ENCODE results near the gene GLIPR2. TPM values are rescaled to one million over a fixed set of nuclear protein-coding genes. Genes with fewer than 3 reads are reported as not detected.
A peak's percentile ranks its signal among the peaks of the same experiment; 100 is the strongest.

The GLIPR2 gene
- total and polyA plus RNA-seq, 2 of the 13 experiments (the other 11 are each of a cell fraction or from before 2014, with no cell fraction given) = 0.08 to 0.42 TPM

DNA sequence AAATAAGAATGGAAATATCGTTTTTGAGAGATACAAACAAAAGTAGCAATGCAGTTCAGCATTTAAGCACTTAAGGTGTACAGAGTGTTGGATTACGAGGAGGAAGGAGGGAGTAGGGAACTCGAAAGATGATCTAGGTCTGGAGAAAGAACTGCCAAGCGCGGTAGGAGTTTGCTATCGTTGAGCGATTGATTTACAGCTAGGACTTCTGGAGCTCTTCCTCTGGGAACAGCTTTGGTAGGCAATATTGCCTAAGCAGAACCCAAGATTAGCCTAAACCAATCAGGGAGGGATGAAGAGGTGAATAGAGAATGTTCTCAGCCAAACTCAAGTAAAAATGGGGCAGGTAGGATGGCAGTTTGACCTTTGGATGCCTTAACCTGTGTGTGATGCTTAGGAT, 55.2 kb downstream of the GLIPR2 start:
- no peaks in the 10 kb centered on the region for H3K9me3 ChIP-seq (ENCODE audit: low read length)
- no peak for FAIRE-seq

More for the DNA sequence above, 55.2 kb downstream of the GLIPR2 start:
- CTCF ChIA-PET (ENCODE audit: low intra/inter-chr PET ratio, low total read pairs) = no interaction called here
- no peak for TF ChIP-seq ZEB1 (IDR thresholded peaks at IDR 0.05; ENCODE audit: insufficient replicate concordance, low read depth)
- TF ChIP-seq ZFYVE20 (CRISPR knock-in tag; IDR thresholded peaks at IDR 0.05; ENCODE audit: borderline replicate concordance, low read depth) = no peak
- no peak for TF ChIP-seq KDM5A (IDR thresholded peaks at IDR 0.05; ENCODE audit: borderline replicate concordance, low read length)
- no peak for TF ChIP-seq NFYC (CRISPR knock-in tag; IDR thresholded peaks at IDR 0.05)
- 0 out of 2 replicates have a peak, but pooled peaks have one; percentile 9 for TF ChIP-seq ZSCAN25 (CRISPR knock-in tag; IDR thresholded peaks at IDR 0.05)
- no peak for TF ChIP-seq ZNF703 (CRISPR knock-in tag; IDR thresholded peaks at IDR 0.05; ENCODE audit: borderline replicate concordance)
- TF ChIP-seq, protein P1, sequence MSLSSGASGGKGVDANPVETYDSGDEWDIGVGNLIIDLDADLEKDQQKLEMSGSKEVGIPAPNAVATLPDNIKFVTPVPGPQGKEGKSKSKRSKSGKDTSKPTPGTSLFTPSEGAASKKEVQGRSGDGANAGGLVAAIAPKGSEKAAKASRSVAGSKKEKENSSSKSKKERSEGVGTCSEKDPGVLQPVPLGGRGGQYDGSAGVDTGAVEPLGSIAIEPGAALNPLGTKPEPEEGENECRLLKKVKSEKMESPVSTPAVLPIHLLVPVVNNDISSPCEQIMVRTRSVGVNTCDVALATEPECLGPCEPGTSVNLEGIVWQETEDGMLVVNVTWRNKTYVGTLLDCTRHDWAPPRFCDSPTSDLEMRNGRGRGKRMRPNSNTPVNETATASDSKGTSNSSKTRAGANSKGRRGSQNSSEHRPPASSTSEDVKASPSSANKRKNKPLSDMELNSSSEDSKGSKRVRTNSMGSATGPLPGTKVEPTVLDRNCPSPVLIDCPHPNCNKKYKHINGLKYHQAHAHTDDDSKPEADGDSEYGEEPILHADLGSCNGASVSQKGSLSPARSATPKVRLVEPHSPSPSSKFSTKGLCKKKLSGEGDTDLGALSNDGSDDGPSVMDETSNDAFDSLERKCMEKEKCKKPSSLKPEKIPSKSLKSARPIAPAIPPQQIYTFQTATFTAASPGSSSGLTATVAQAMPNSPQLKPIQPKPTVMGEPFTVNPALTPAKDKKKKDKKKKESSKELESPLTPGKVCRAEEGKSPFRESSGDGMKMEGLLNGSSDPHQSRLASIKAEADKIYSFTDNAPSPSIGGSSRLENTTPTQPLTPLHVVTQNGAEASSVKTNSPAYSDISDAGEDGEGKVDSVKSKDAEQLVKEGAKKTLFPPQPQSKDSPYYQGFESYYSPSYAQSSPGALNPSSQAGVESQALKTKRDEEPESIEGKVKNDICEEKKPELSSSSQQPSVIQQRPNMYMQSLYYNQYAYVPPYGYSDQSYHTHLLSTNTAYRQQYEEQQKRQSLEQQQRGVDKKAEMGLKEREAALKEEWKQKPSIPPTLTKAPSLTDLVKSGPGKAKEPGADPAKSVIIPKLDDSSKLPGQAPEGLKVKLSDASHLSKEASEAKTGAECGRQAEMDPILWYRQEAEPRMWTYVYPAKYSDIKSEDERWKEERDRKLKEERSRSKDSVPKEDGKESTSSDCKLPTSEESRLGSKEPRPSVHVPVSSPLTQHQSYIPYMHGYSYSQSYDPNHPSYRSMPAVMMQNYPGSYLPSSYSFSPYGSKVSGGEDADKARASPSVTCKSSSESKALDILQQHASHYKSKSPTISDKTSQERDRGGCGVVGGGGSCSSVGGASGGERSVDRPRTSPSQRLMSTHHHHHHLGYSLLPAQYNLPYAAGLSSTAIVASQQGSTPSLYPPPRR (CRISPR knock-in tag; IDR thresholded peaks at IDR 0.05; ENCODE audit: borderline replicate concordance) = no peak
- TF ChIP-seq KAT7 (CRISPR knock-in tag; IDR thresholded peaks at IDR 0.05; ENCODE audit: borderline replicate concordance) = no peak
- H3K27me3 ChIP-seq (ENCODE audit: control insufficient read depth in 1 of 2, insufficient read depth in 2 of 2, low read length in 2 of 2) = no peaks in the 10 kb centered on the region; a peak in 1 of 5 replicates
- intact Hi-C loops (cut with micrococcal nuclease; ENCODE audit: unreplicated experiment) (no loop called here), in situ Hi-C loops (cut with HindIII; ENCODE audit: extremely low pct_ligation_motif_present, low pct_unique_long_range_greater_than_20kb) (no loop called here)
- POLR2A ChIA-PET = interaction anchor here (1.6 to 5.3 kb wide), 5 partner anchors 14 to 67 kb away, joined by 4 to 62 read pairs (median 9); partner anchors contain the start of gene GNE
- peak overlapping the region; percentile 90 for H3K9ac ChIP-seq (ENCODE audit: insufficient read depth, low read depth, low read length)
- H2AFZ ChIP-seq (ENCODE audit: low read length) = no peak overlapping the region
- WGBS (ENCODE audit: low lambda C conversion rate) = 3% methylated on average over 7 of the region's 7 CpGs
- peak overlapping the region; percentile 76 for H3K27ac ChIP-seq (ENCODE audit: extremely low read length, insufficient read depth, low read length)
- H3K4me2 ChIP-seq (ENCODE audit: low read depth, low read length) = peak overlapping the region; percentile 96
- ATAC-seq (no peak), DNase-seq (ENCODE audit: low spot score) (no peak)
- H3K4me1 ChIP-seq (ENCODE audit: insufficient read depth, low read length) = peaks cover 36% of the 10 kb centered on the region
- peak overlapping the region; percentile 84 to 86 (median 85) for H3K4me3 ChIP-seq (replicated peaks in 1 of 3; ENCODE audit: insufficient read depth in 1 of 3, low read depth in 2 of 3, low read length in 3 of 3)
- no TSS peak for BruUV-seq (replicated peaks)
- peaks cover 14% of the 10 kb centered on the region for H4K20me1 ChIP-seq (ENCODE audit: insufficient read depth, low read length)
- H3K79me2 ChIP-seq (ENCODE audit: insufficient read depth, low read length) = peaks cover 38% of the 10 kb centered on the region
- H3K36me3 ChIP-seq (replicated peaks in 1 of 2; ENCODE audit: control insufficient read depth in 1 of 2, insufficient read depth in 2 of 2, low read length in 2 of 2) = peaks cover 1 to 3% of the 10 kb centered on the region in 2 experiments; a peak in 2 of 5 replicates
